Stomach (tissue), 4 donors: ENCODE results near the gene TFF1.

ENCODE experiments used
- CTCF ChIP-seq, 7 experiments: fragments of 450-650 bp in 4 of 7; fragments of 200-600 bp in 3 of 7; sonication (generic) in 3 of 7; IDR thresholded peaks; one replicate each; pipeline ENCODE4 v1.5.1; 2016 to 2019; ENCODE audit warnings: antibody characterized with exemption in 7 of 7, control low read depth in 2 of 7, mild to moderate bottlenecking in 1 of 7
- EP300 ChIP-seq: sonication (generic); formaldehyde crosslinking; IDR thresholded peaks from one replicate; pipeline ENCODE4 v1.6.1; 2017; ENCODE audit warnings: antibody characterized with exemption
- POLR2A ChIP-seq, 4 donors: fragments of 450-650 bp; IDR thresholded peaks; one replicate each; pipeline ENCODE4 v1.6.1; 2016; ENCODE audit warnings: antibody characterized with exemption in 4 of 4, control low read depth in 2 of 4, mild to moderate bottlenecking in 1 of 4, moderate library complexity in 1 of 4

- TF ChIP-seq POLR2A (IDR thresholded peaks at IDR 0.05) (no peak), CTCF (IDR thresholded peaks at IDR 0.05) (no peak), EP300 (no peak)
Observed at GRCh38 chr21:42352441-42353095, 13.8 kb downstream of the TFF1 start.
